PFSK-1 (cell line): Measurements from ENCODE around the gene RFT1.

Source experiments
- POLR2AphosphoS5 ChIP-seq: IDR thresholded peaks from 2 replicates; pipeline ENCODE4 v1.6.1; 2012; ENCODE audit warnings: low read depth, mild to moderate bottlenecking, control low read depth, low read length, moderate library complexity
- SIN3A ChIP-seq: IDR thresholded peaks from 2 replicates; pipeline ENCODE4 v1.6.1; 2012; ENCODE audit warnings: mild to moderate bottlenecking, low read length, moderate library complexity, borderline replicate concordance; ENCODE audit not compliant: insufficient read depth
- TAF1 ChIP-seq: IDR thresholded peaks from 2 replicates; pipeline ENCODE4 v1.6.1; 2012; ENCODE audit warnings: low read length, control low read depth, borderline replicate concordance; ENCODE audit not compliant: insufficient read depth
- TF ChIP-seq, protein P1 (sequence below), 2 experiments: IDR thresholded peaks; 2 replicates each; pipeline versions ENCODE4 v1.6.1 to v1.8.0; 2011 to 2012; ENCODE audit warnings: low read depth in 2 of 2, low read length in 2 of 2, control low read depth in 1 of 2, inconsistent platforms in 1 of 2, mild to moderate bottlenecking in 1 of 2, moderate library complexity in 1 of 2; ENCODE audit not compliant: insufficient read depth in 1 of 2

GRCh38 chr3:53160660-53161449 lies 30.6 kb upstream of the RFT1 start, which contains the start of gene PRKCD:
- TF ChIP-seq SIN3A (no peak), POLR2AphosphoS5 (no peak), TAF1 (no peak)
- TF ChIP-seq, protein P1, sequence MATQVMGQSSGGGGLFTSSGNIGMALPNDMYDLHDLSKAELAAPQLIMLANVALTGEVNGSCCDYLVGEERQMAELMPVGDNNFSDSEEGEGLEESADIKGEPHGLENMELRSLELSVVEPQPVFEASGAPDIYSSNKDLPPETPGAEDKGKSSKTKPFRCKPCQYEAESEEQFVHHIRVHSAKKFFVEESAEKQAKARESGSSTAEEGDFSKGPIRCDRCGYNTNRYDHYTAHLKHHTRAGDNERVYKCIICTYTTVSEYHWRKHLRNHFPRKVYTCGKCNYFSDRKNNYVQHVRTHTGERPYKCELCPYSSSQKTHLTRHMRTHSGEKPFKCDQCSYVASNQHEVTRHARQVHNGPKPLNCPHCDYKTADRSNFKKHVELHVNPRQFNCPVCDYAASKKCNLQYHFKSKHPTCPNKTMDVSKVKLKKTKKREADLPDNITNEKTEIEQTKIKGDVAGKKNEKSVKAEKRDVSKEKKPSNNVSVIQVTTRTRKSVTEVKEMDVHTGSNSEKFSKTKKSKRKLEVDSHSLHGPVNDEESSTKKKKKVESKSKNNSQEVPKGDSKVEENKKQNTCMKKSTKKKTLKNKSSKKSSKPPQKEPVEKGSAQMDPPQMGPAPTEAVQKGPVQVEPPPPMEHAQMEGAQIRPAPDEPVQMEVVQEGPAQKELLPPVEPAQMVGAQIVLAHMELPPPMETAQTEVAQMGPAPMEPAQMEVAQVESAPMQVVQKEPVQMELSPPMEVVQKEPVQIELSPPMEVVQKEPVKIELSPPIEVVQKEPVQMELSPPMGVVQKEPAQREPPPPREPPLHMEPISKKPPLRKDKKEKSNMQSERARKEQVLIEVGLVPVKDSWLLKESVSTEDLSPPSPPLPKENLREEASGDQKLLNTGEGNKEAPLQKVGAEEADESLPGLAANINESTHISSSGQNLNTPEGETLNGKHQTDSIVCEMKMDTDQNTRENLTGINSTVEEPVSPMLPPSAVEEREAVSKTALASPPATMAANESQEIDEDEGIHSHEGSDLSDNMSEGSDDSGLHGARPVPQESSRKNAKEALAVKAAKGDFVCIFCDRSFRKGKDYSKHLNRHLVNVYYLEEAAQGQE (IDR thresholded peaks at IDR 0.05; ENCODE audit: insufficient read depth in 1 of 2, low read depth in 2 of 2, low read length in 2 of 2) = no peak
